ENCODE data around the gene ZNF385A.

ZNF385A gene

DNA sequence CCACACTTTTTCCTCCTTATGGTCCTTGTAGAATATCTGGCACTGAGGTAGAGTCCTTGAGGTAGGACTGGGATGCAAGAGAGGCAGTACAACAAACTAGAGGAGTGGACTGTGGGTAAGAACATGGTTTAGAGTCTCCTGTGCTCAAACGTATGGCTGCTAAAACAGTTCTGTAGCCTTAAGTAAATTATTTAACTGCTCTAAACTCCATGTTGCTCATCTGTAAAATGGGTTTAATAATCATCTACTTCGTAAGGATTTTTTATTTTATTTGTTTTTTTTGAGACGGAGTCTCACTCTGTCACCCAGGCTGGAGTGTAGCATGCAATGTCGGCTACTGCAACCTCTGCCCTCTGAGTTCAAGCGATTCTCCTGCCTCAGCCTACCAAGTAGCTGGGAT, 63.2 kb downstream of the ZNF385A start:
- WGBS, 2 experiments (ENCODE audit: insufficient coverage in 2 of 2), result 89 to 90% methylated on average over 3 to 4 of the region's 5 CpGs
- Histone ChIP-seq H3K4me3 (ENCODE audit: extremely low read depth, insufficient read depth, low read length, poor library complexity, severe bottlenecking) (no peak overlapping the region), H3K27ac (ENCODE audit: low read depth, low read length, severe bottlenecking) (no peak overlapping the region), H3K36me3 (ENCODE audit: control insufficient read depth, insufficient read depth, low read length) (no peaks in the 10 kb centered on the region), H3K4me1 (ENCODE audit: control insufficient read depth, insufficient read depth, low read length, poor library complexity, severe bottlenecking) (no peaks in the 10 kb centered on the region), H3K9me3 (ENCODE audit: control insufficient read depth, low read length) (no peaks in the 10 kb centered on the region)

Data from mesodermal cell (in vitro differentiated cells).